ENCODE data around the gene APOL2.
A peak's percentile ranks its signal among the peaks of the same experiment; 100 is the strongest.
"Not testable (repeated sequence)": the region's sequence is repeated elsewhere in the genome, so short reads cannot be mapped to it uniquely, and the experiment has no call there.

Gene APOL2

GRCh38 chr22:36220451-36220921, 18.8 kb downstream of the APOL2 start:
- no peak for DNase-seq

GRCh38 chr22:36218648-36219193, 20.6 kb downstream of the APOL2 start:
- no peak for DNase-seq

- no peak for DNase-seq
Observed at GRCh38 chr22:36215981-36216380, 23.3 kb downstream of the APOL2 start.

- no peak for DNase-seq
Observed at GRCh38 chr22:36213586-36213985, 25.7 kb downstream of the APOL2 start.

GRCh38 chr22:36212901-36213300, 26.4 kb downstream of the APOL2 start:
- no peak for DNase-seq

- peak; percentile 50 for DNase-seq
Observed at GRCh38 chr22:36211237-36211861, 28.0 kb downstream of the APOL2 start.

- no peak for DNase-seq
Observed at GRCh38 chr22:36210224-36210623, 29.1 kb downstream of the APOL2 start.

- DNase-seq: not testable (repeated sequence)
Observed at GRCh38 chr22:36209488-36209908, 29.8 kb downstream of the APOL2 start.

GRCh38 chr22:36208914-36209313, 30.4 kb downstream of the APOL2 start:
- DNase-seq: no peak

GRCh38 chr22:36208162-36208765, 31.1 kb downstream of the APOL2 start:
- DNase-seq: no peak

- no peak for DNase-seq
Observed at GRCh38 chr22:36206255-36206654, 33.1 kb downstream of the APOL2 start.

GRCh38 chr22:36205573-36205972, 33.8 kb downstream of the APOL2 start:
- not testable (repeated sequence) for DNase-seq

GRCh38 chr22:36204632-36205015, 34.7 kb downstream of the APOL2 start:
- no peak for DNase-seq

- DNase-seq: no peak
Observed at GRCh38 chr22:36204001-36204631, 35.2 kb downstream of the APOL2 start.

GRCh38 chr22:36203441-36203840, 35.9 kb downstream of the APOL2 start:
- not testable (repeated sequence) for DNase-seq

- peak; percentile 68 for DNase-seq
Observed at GRCh38 chr22:36202906-36203305, 36.4 kb downstream of the APOL2 start.

GRCh38 chr22:36201630-36202319, 37.6 kb downstream of the APOL2 start, which contains the start of gene APOL4:
Gene APOL4, minus strand, starts transcription at chr22:36201809. Its CDS starts 75 bp downstream, at chr22:36201734.
- peak; percentile 62 for DNase-seq

- DNase-seq: not testable (repeated sequence)
Observed at GRCh38 chr22:36201025-36201424, 38.3 kb downstream of the APOL2 start.

- DNase-seq: no peak
Observed at GRCh38 chr22:36199001-36199551, 40.3 kb downstream of the APOL2 start.

- no peak for DNase-seq
Observed at GRCh38 chr22:36198536-36198935, 40.8 kb downstream of the APOL2 start.

- no peak for DNase-seq
Observed at GRCh38 chr22:36197514-36198146, 41.7 kb downstream of the APOL2 start.

GRCh38 chr22:36197065-36197440, 42.3 kb downstream of the APOL2 start:
- DNase-seq: no peak
